Right atrium auricular region (tissue), 2 donors: ENCODE results near the gene TBPL1. TPM values are rescaled to one million over a fixed set of nuclear protein-coding genes. Genes with fewer than 3 reads are reported as not detected.

Experiments used
- DNase-seq: peaks from one replicate; pipeline ENCODE4 v3.0.0-alpha.2; 2019; ENCODE audit warnings: low spot score
- H3K27ac ChIP-seq, 2 donors: fragments of 200-600 bp; sonication (generic); 1 replicate in 1 of 2; 2 replicates in 1 of 2; pipeline ENCODE4 v1.5.1; 2016 to 2019
- H3K27me3 ChIP-seq, 2 donors: fragments of 200-600 bp; sonication (generic); one replicate each; pipeline versions ENCODE4 v1.5.1 to v1.6.0; 2017 to 2019
- H3K36me3 ChIP-seq: fragments of 200-600 bp; sonication (generic); one replicate; pipeline ENCODE4 v1.5.1; 2016
- H3K4me1 ChIP-seq, 2 donors: fragments of 200-600 bp; sonication (generic); one replicate each; pipeline versions ENCODE4 v1.5.1 to v1.6.0; 2017 to 2019
- H3K4me3 ChIP-seq, 2 donors: fragments of 200-600 bp; sonication (generic); 1 replicate in 1 of 2; 2 replicates in 1 of 2; pipeline ENCODE4 v1.5.1; 2017 to 2019; ENCODE audit warnings: mild to moderate bottlenecking in 1 of 2, moderate library complexity in 1 of 2
- H3K9me3 ChIP-seq, 2 donors: fragments of 200-600 bp; sonication (generic); one replicate each; pipeline ENCODE4 v1.5.1; 2019
- total RNA-seq, 2 donors: library from RNA; depleted of rRNA; stranded (reverse); fragments of >200 nt; gene quantifications; one replicate each; pipeline ENCODE4 v1.1.0, GENCODE V29; 2016
- TF ChIP-seq, protein P1 (sequence below), 2 donors: fragments of 200-600 bp; sonication (generic); IDR thresholded peaks; one replicate each; pipeline ENCODE4 v1.5.1; 2019; ENCODE audit warnings: antibody characterized with exemption in 2 of 2

TBPL1 gene
- total RNA-seq, 2 donors from 2014 or later: 18.9 to 22.6 TPM

DNA sequence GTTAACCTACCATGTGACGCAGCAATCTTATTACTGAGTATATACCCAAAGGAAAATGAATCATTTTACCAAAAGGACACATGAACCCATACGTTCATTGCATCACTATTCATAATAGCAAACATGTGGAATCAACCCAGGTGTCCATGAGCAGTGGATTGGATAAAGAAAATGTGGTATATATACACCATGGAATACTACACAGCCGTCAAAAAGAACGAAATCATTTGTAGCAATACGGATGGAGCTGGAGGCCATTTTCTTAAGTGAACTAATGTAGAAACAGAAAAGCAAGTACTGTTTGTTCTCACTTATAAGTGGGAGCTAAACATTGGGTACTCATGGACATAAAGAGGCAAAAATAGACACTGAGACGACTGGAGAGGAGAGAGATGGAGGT is 44.2 kb downstream of the TBPL1 start:
- DNase-seq: no peak
- Histone ChIP-seq H3K27me3 (no peaks in the 10 kb centered on the region), H3K4me1 (peaks cover 0 to 16% of the 10 kb centered on the region in 2 donors), H3K4me3 (no peak overlapping the region), H3K36me3 (peaks cover 4% of the 10 kb centered on the region), H3K27ac (no peak overlapping the region), H3K9me3 (no peaks in the 10 kb centered on the region)
- TF ChIP-seq, protein P1, sequence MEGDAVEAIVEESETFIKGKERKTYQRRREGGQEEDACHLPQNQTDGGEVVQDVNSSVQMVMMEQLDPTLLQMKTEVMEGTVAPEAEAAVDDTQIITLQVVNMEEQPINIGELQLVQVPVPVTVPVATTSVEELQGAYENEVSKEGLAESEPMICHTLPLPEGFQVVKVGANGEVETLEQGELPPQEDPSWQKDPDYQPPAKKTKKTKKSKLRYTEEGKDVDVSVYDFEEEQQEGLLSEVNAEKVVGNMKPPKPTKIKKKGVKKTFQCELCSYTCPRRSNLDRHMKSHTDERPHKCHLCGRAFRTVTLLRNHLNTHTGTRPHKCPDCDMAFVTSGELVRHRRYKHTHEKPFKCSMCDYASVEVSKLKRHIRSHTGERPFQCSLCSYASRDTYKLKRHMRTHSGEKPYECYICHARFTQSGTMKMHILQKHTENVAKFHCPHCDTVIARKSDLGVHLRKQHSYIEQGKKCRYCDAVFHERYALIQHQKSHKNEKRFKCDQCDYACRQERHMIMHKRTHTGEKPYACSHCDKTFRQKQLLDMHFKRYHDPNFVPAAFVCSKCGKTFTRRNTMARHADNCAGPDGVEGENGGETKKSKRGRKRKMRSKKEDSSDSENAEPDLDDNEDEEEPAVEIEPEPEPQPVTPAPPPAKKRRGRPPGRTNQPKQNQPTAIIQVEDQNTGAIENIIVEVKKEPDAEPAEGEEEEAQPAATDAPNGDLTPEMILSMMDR (IDR thresholded peaks at IDR 0.05): no peak

DNA sequence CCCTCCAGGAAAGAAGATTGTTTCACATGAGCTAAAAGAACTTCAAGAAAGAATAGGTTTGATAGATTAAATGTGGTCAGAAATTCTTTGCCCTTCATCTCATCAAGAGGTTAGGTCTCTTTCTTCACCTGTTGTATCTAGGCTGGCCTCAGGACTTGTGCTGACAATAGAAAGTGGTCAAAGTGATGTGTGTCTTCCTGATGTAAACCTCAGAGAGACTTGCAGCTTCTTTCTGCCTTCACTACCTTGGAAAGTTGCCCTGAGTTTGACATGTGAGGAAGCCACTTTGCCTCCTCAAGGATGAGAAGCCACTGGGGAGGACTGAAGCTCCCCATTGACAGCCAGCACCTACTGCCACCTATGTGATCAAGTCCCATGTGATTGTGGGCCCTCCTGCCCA is 46.3 kb downstream of the TBPL1 start:
- H3K27ac ChIP-seq: no peak overlapping the region
- no peak for DNase-seq
- no peaks in the 10 kb centered on the region for H3K4me1 ChIP-seq
- no peaks in the 10 kb centered on the region for H3K27me3 ChIP-seq
- H3K36me3 ChIP-seq: peaks cover 4% of the 10 kb centered on the region
- TF ChIP-seq, protein P1 (IDR thresholded peaks at IDR 0.05): no peak
- no peak overlapping the region for H3K4me3 ChIP-seq
- no peaks in the 10 kb centered on the region for H3K9me3 ChIP-seq

DNA sequence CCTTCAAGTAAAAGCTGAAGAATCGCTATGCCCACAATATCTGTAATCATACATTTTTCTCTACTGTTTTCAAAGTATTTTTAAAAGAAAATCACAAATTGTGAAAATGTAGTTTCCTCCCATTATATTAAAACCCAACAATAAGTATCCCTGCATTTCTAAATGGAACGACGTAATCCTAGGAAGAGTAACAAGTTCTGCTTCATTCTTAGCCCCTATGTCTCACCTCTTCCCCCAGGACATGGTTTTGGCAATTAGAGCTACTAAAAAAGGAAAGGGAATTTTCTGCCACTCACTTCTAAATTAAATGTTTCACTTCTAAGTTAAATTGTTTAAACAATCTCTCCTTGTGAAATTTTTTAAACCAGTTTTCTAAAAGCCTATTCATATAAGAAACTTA is 47.4 kb downstream of the TBPL1 start:
- TF ChIP-seq, protein P1 (IDR thresholded peaks at IDR 0.05): no peak

DNA sequence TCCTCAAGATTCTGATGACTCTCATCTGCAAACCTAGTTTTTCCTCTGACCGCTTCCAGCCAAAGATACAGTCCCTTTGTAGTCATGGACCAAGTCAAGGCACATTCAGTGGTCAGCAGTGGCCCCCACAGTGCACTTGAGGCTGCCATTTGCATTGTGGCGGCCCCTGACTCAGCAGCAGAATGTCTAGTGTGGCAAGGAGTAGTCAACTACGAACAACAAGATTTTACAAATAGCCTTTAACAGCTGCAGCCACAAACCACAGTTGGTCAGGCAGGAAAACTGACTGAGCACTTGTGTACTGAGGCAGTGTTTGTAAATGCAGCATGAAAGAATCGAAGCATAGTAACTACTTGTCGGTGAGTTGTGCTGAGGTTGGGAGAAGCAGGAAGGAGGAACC is 49.8 kb downstream of the TBPL1 start:
- Histone ChIP-seq H3K36me3 (no peaks in the 10 kb centered on the region), H3K27ac (no peak overlapping the region), H3K9me3 (no peaks in the 10 kb centered on the region), H3K4me1 (no peaks in the 10 kb centered on the region), H3K4me3 (no peak overlapping the region), H3K27me3 (no peaks in the 10 kb centered on the region)
- DNase-seq: no peak
- TF ChIP-seq, protein P1 (IDR thresholded peaks at IDR 0.05): no peak

More for the DNA sequence above, 47.4 kb downstream of the TBPL1 start:
- H3K27ac ChIP-seq: no peak overlapping the region
- no peak for DNase-seq
- H3K4me3 ChIP-seq: no peak overlapping the region
- peaks cover 4% of the 10 kb centered on the region for H3K36me3 ChIP-seq
- H3K4me1 ChIP-seq: no peaks in the 10 kb centered on the region
- H3K9me3 ChIP-seq: no peaks in the 10 kb centered on the region
- no peaks in the 10 kb centered on the region for H3K27me3 ChIP-seq

DNA sequence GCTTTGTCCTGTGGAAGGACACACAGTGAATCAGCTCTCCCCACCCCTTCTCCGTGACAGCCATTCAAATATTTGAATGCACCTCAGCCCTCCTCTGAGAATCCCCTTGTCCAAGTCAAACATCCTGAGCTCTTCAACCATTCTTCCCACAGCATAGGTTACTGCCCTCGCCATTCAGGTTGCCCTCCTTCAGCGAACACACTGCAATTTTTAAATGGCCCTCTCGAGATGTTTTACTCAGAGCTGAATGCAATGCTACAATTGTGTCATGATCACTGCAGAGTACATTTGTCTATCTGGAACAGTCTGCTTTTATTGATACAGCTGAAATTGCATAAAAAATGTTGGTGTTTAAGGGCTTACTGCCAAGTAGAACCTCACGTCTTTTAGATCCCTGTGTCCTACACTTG is 50.5 kb downstream of the TBPL1 start:
- TF ChIP-seq, protein P1 (IDR thresholded peaks at IDR 0.05): no peak
- no peak for DNase-seq
- no peaks in the 10 kb centered on the region for H3K4me1 ChIP-seq
- H3K9me3 ChIP-seq: no peaks in the 10 kb centered on the region
- H3K4me3 ChIP-seq: no peak overlapping the region
- H3K36me3 ChIP-seq: no peaks in the 10 kb centered on the region
- H3K27me3 ChIP-seq: no peaks in the 10 kb centered on the region
- H3K27ac ChIP-seq: no peak overlapping the region

DNA sequence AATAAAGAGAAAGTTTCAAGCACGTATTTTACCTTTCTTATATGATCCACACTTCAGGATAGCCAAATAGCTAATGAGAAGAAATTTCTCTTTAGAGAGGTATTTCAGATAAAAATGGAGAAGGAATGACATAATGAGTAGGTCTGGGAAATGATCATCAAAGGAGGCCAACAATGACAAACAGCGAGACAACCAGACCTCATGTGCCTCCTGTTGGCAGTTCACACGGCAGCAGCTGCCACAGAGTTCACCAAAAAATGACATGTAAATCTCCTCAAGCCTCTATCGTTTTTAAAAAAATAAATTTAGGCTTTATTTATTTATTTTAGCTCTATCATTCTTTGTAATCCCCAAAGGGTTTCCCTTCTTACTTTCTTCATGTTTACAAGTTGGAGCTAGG is 51.7 kb downstream of the TBPL1 start:
- Histone ChIP-seq H3K27ac (no peak overlapping the region), H3K27me3 (no peaks in the 10 kb centered on the region), H3K36me3 (no peaks in the 10 kb centered on the region), H3K4me1 (no peaks in the 10 kb centered on the region), H3K9me3 (no peaks in the 10 kb centered on the region), H3K4me3 (no peak overlapping the region)
- TF ChIP-seq, protein P1 (IDR thresholded peaks at IDR 0.05): no peak
- no peak for DNase-seq
